SK-N-SH treated with all-trans-retinoic acid at 6 μM for 48 hours (cell line): ENCODE data around the gene KIF20B.

Experiments used
- ATAC-seq: fragments of 200-7000 bp; cut with Tn5 transposase; 3 replicates; pipeline ENCODE4 v1.9.1; 2020; ENCODE audit warnings: mild to moderate bottlenecking, moderate library complexity
- ARNTL ChIP-seq: fragments of 450-650 bp; formaldehyde crosslinking; IDR thresholded peaks from 2 replicates; pipeline ENCODE4 v1.5.0; 2020; ENCODE audit warnings: low read depth, mild to moderate bottlenecking, moderate library complexity, borderline replicate concordance
- BACH2 ChIP-seq: fragments of 250-450 bp; sonication (Bioruptor Pico); IDR thresholded peaks from 2 replicates; pipeline ENCODE4 v1.9.0; 2021; ENCODE audit warnings: mild to moderate bottlenecking, borderline replicate concordance
- CSDC2 ChIP-seq: fragments of 250-450 bp; sonication (Bioruptor Pico); IDR thresholded peaks from 2 replicates; pipeline ENCODE4 v1.5.0; 2020; ENCODE audit warnings: mild to moderate bottlenecking, moderate library complexity
- CSRNP3 ChIP-seq: fragments of 250-450 bp; sonication (Bioruptor Pico); IDR thresholded peaks from 2 replicates; pipeline ENCODE4 v1.5.1; 2021; ENCODE audit warnings: mild to moderate bottlenecking, moderate library complexity
- ESRRG ChIP-seq: fragments of 250-450 bp; sonication (Bioruptor Pico); IDR thresholded peaks from 2 replicates; pipeline ENCODE4 v1.6.1; 2021; ENCODE audit warnings: mild to moderate bottlenecking
- GLIS3 ChIP-seq: fragments of 250-450 bp; sonication (Bioruptor Pico); IDR thresholded peaks from 2 replicates; pipeline ENCODE4 v1.5.0; 2020; ENCODE audit warnings: mild to moderate bottlenecking, moderate library complexity
- ISL1 ChIP-seq: fragments of 250-450 bp; sonication (Bioruptor Pico); IDR thresholded peaks from 2 replicates; pipeline ENCODE4 v2.1.2; 2022; ENCODE audit warnings: mild to moderate bottlenecking, moderate library complexity
- POU6F1 ChIP-seq: fragments of 250-450 bp; sonication (Bioruptor Pico); IDR thresholded peaks from 2 replicates; pipeline ENCODE4 v1.8.0; 2021; ENCODE audit warnings: low read depth, mild to moderate bottlenecking, moderate library complexity, borderline replicate concordance
- SNAI2 ChIP-seq: fragments of 250-450 bp; sonication (Bioruptor Pico); IDR thresholded peaks from 2 replicates; pipeline ENCODE4 v1.5.0; 2020; ENCODE audit warnings: mild to moderate bottlenecking, moderate library complexity
- TCF4 ChIP-seq: fragments of 250-450 bp; sonication (Bioruptor Pico); IDR thresholded peaks from 2 replicates; pipeline ENCODE4 v1.8.0; 2021; ENCODE audit warnings: mild to moderate bottlenecking, moderate library complexity, borderline replicate concordance
- TOX ChIP-seq: fragments of 250-450 bp; sonication (Bioruptor Pico); IDR thresholded peaks from 2 replicates; pipeline ENCODE4 v1.8.0; 2021; ENCODE audit warnings: mild to moderate bottlenecking, moderate library complexity, borderline replicate concordance
- TSHZ2 ChIP-seq: fragments of 250-450 bp; sonication (Bioruptor Pico); IDR thresholded peaks from 2 replicates; pipeline ENCODE4 v1.5.0; 2020; ENCODE audit warnings: mild to moderate bottlenecking, moderate library complexity
- ZC3H10 ChIP-seq: fragments of 250-450 bp; sonication (Bioruptor Pico); IDR thresholded peaks from 2 replicates; pipeline ENCODE4 v1.5.1; 2021; ENCODE audit warnings: mild to moderate bottlenecking, moderate library complexity
- ZFP3 ChIP-seq: fragments of 250-450 bp; sonication (Bioruptor Pico); IDR thresholded peaks from 2 replicates; pipeline ENCODE4 v1.5.0; 2020; ENCODE audit warnings: mild to moderate bottlenecking, moderate library complexity
- ZFP30 ChIP-seq: fragments of 450-650 bp; formaldehyde crosslinking; IDR thresholded peaks from 2 replicates; pipeline ENCODE4 v1.5.0; 2022; ENCODE audit warnings: mild to moderate bottlenecking, moderate library complexity
- ZNF565 ChIP-seq: fragments of 450-650 bp; formaldehyde crosslinking; conservative IDR thresholded peaks from 2 replicates; pipeline ENCODE4 v1.5.0; 2020; ENCODE audit warnings: low read depth, mild to moderate bottlenecking, moderate library complexity
- ZNF70 ChIP-seq: fragments of 450-650 bp; formaldehyde crosslinking; IDR thresholded peaks from 2 replicates; pipeline ENCODE4 v1.5.0; 2020; ENCODE audit warnings: mild to moderate bottlenecking, moderate library complexity
- ZNF8 ChIP-seq: fragments of 450-650 bp; formaldehyde crosslinking; IDR thresholded peaks from 2 replicates; pipeline ENCODE4 v1.5.0; 2020; ENCODE audit warnings: mild to moderate bottlenecking, moderate library complexity
- TF ChIP-seq, protein P1 (sequence below): fragments of 250-450 bp; sonication (Bioruptor Pico); IDR thresholded peaks from 2 replicates; pipeline ENCODE4 v1.5.1; 2020; ENCODE audit warnings: low read depth, mild to moderate bottlenecking, moderate library complexity

The KIF20B gene

DNA sequence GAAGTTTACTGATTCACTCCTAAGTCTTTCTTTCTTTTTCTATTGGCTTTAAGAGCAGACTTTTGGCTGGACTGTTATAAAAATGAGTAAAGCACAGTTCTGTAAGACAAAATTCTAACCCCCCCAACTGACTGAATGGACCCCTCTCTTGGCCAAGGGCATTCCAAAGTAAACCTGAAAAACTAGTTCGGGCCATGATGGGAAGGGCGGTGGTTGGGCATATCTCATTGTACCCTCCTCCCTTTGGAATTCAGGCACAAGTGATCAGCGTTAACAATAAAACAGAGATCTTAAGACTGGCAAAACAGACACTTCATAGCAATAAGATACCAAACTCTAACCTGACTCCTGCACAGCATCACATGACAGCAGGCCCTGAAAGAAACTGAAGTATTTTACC lies 6.1 kb upstream of the KIF20B start:
- ATAC-seq, result no peak

DNA sequence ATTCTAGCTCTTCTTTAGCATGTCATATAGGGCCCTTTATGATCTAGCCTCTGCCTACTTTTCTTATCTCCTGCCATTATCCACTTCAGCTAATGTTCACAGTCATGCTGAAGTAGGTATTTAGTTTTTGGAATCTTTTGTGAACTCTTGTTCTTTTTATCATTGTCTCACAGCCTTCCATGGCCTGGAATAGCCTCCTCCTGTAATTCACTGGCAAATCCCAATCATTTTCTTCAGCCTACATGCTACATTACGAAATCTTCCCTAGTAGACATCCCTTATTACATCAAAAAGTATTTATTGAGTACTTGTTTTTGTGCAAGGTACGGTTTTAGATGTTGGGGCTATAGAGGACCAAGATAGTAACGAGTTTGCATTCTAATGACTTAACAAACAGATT lies 3.4 kb upstream of the KIF20B start:
- no peak for ATAC-seq
- TF ChIP-seq ISL1 (CRISPR knock-in tag), result no peak
- no peak for TF ChIP-seq POU6F1 (CRISPR knock-in tag)
- TF ChIP-seq GLIS3 (CRISPR knock-in tag), result no peak
- no peak for TF ChIP-seq SNAI2 (CRISPR knock-in tag)
- TF ChIP-seq ZNF70 (CRISPR knock-in tag), result no peak
- no peak for TF ChIP-seq ZNF565 (CRISPR knock-in tag)
- TF ChIP-seq ZFP3 (CRISPR knock-in tag), result no peak
- no peak for TF ChIP-seq ZNF8 (CRISPR knock-in tag)
- no peak for TF ChIP-seq ZFP30 (CRISPR knock-in tag)
- no peak for TF ChIP-seq TSHZ2 (CRISPR knock-in tag)
- TF ChIP-seq, protein P1, sequence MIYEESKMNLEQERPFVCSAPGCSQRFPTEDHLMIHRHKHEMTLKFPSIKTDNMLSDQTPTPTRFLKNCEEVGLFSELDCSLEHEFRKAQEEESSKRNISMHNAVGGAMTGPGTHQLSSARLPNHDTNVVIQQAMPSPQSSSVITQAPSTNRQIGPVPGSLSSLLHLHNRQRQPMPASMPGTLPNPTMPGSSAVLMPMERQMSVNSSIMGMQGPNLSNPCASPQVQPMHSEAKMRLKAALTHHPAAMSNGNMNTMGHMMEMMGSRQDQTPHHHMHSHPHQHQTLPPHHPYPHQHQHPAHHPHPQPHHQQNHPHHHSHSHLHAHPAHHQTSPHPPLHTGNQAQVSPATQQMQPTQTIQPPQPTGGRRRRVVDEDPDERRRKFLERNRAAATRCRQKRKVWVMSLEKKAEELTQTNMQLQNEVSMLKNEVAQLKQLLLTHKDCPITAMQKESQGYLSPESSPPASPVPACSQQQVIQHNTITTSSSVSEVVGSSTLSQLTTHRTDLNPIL (CRISPR knock-in tag), result no peak
- no peak for TF ChIP-seq ZC3H10 (CRISPR knock-in tag)
- no peak for TF ChIP-seq CSDC2 (CRISPR knock-in tag)
- TF ChIP-seq BACH2 (CRISPR knock-in tag), result no peak

More for the DNA sequence above, 6.1 kb upstream of the KIF20B start:
- TF ChIP-seq CSDC2 (CRISPR knock-in tag), result no peak
- no peak for TF ChIP-seq ARNTL (CRISPR knock-in tag)
- TF ChIP-seq ZC3H10 (CRISPR knock-in tag), result no peak
- no peak for TF ChIP-seq ZNF70 (CRISPR knock-in tag)
- TF ChIP-seq ESRRG (CRISPR knock-in tag), result no peak
- TF ChIP-seq, protein P1 (CRISPR knock-in tag), result no peak
- no peak for TF ChIP-seq TSHZ2 (CRISPR knock-in tag)
- no peak for TF ChIP-seq CSRNP3
- no peak for TF ChIP-seq POU6F1 (CRISPR knock-in tag)
- TF ChIP-seq TCF4, result no peak
- TF ChIP-seq ZFP30 (CRISPR knock-in tag), result no peak
- no peak for TF ChIP-seq ZNF8 (CRISPR knock-in tag)
- TF ChIP-seq TOX (CRISPR knock-in tag), result no peak
- TF ChIP-seq ISL1 (CRISPR knock-in tag), result no peak
- no peak for TF ChIP-seq SNAI2 (CRISPR knock-in tag)
